Stimulated activated CD8-positive, alpha-beta memory T cell treated with anti-CD3 and anti-CD28 coated beads, Interleukin-7, amount 100 ng/mL, for 48 hours (primary cell): ENCODE data around the gene GLB1L.
"Not testable (repeated sequence)": the region's sequence is repeated elsewhere in the genome, so short reads cannot be mapped to it uniquely, and the experiment has no call there.

ENCODE experiments used
- DNase-seq, 2 donors: peaks; one replicate each; pipeline ENCODE4 v3.0.0-alpha.2; 2020; ENCODE audit warnings: low read depth in 1 of 2; ENCODE audit errors: extremely low read depth in 1 of 2

Gene GLB1L

GRCh38 chr2:219245148-219245898, at the start of gene GLB1L, which contains the start of gene STK16:
TSS of gene GLB1L (minus strand) at chr2:219245444. CDS start at chr2:219243573, 1,871 bp downstream.
TSS of gene STK16 (plus strand) at chr2:219245479. CDS start at chr2:219246000, 521 bp downstream.
- DNase-seq: peak; percentile 81 to 86

GRCh38 chr2:219294356-219295351, 49.4 kb upstream of the GLB1L start:
- DNase-seq: peak; percentile 75 to 77

- DNase-seq: no peak
Measured at GRCh38 chr2:219293736-219294231, 48.5 kb upstream of the GLB1L start.

- DNase-seq: no peak
Measured at GRCh38 chr2:219292616-219293015, 47.4 kb upstream of the GLB1L start.

GRCh38 chr2:219291910-219292490, 46.8 kb upstream of the GLB1L start:
- DNase-seq: no peak

GRCh38 chr2:219291394-219291793, 46.1 kb upstream of the GLB1L start:
- DNase-seq: no peak

GRCh38 chr2:219290381-219291171, 45.3 kb upstream of the GLB1L start:
- DNase-seq: no peak

- no peak for DNase-seq
Measured at GRCh38 chr2:219289537-219290361, 44.5 kb upstream of the GLB1L start.

GRCh38 chr2:219289195-219289536, 43.9 kb upstream of the GLB1L start:
- DNase-seq: no peak

GRCh38 chr2:219287580-219288265, 42.5 kb upstream of the GLB1L start:
- DNase-seq: no peak

GRCh38 chr2:219287116-219287440, 41.8 kb upstream of the GLB1L start:
- DNase-seq: not testable (repeated sequence)

- no peak for DNase-seq
Measured at GRCh38 chr2:219286436-219287115, 41.3 kb upstream of the GLB1L start.

GRCh38 chr2:219285894-219286425, 40.7 kb upstream of the GLB1L start:
- no peak for DNase-seq

GRCh38 chr2:219285373-219285735, 40.1 kb upstream of the GLB1L start:
- no peak for DNase-seq

GRCh38 chr2:219284501-219285372, 39.5 kb upstream of the GLB1L start:
- no peak for DNase-seq

GRCh38 chr2:219282943-219283581, 37.8 kb upstream of the GLB1L start:
- no peak for DNase-seq

GRCh38 chr2:219282375-219282774, 37.1 kb upstream of the GLB1L start:
- DNase-seq: no peak
